ENCODE results near the gene UNC45B.

Gene UNC45B

GRCh38 chr17:35154196-35155165 lies 6.9 kb downstream of the UNC45B start:
- Histone ChIP-seq H3K27ac (ENCODE audit: low read depth, low read length) (no peak overlapping the region), H3K79me2 (ENCODE audit: control insufficient read depth, low read length) (no peaks in the 10 kb centered on the region), H4K20me1 (ENCODE audit: control insufficient read depth, insufficient read depth, low read depth, low read length) (no peaks in the 10 kb centered on the region), H3K9me3 (ENCODE audit: control insufficient read depth, insufficient read depth, low read length) (no peaks in the 10 kb centered on the region), H3K4me2 (ENCODE audit: low read length) (no peak overlapping the region), H3K9me2 (replicated peaks; ENCODE audit: control insufficient read depth, low read length) (no peaks in the 10 kb centered on the region), H3K4me3 (ENCODE audit: low read length) (no peak overlapping the region), H3K36me3 (ENCODE audit: control insufficient read depth, low read length) (no peaks in the 10 kb centered on the region), H3K27me3 (ENCODE audit: control insufficient read depth, low read length) (peaks cover 9% of the 10 kb centered on the region), H3K4me1 (ENCODE audit: control insufficient read depth, low read length) (peaks cover 4% of the 10 kb centered on the region; the same call in 1 of the 2 replicates), H3F3A (ENCODE audit: control insufficient read depth, insufficient read depth) (no peaks in the 10 kb centered on the region)
- TF ChIP-seq, protein P1, sequence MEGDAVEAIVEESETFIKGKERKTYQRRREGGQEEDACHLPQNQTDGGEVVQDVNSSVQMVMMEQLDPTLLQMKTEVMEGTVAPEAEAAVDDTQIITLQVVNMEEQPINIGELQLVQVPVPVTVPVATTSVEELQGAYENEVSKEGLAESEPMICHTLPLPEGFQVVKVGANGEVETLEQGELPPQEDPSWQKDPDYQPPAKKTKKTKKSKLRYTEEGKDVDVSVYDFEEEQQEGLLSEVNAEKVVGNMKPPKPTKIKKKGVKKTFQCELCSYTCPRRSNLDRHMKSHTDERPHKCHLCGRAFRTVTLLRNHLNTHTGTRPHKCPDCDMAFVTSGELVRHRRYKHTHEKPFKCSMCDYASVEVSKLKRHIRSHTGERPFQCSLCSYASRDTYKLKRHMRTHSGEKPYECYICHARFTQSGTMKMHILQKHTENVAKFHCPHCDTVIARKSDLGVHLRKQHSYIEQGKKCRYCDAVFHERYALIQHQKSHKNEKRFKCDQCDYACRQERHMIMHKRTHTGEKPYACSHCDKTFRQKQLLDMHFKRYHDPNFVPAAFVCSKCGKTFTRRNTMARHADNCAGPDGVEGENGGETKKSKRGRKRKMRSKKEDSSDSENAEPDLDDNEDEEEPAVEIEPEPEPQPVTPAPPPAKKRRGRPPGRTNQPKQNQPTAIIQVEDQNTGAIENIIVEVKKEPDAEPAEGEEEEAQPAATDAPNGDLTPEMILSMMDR (IDR thresholded peaks at IDR 0.05; ENCODE audit: low read depth, low read length, poor library complexity, severe bottlenecking), result no peak
- no peak for TF ChIP-seq EZH2phosphoT487 (IDR thresholded peaks at IDR 0.05; ENCODE audit: borderline replicate concordance, low read length)

GRCh38 chr17:35155246-35155645 lies 7.6 kb downstream of the UNC45B start:
- Histone ChIP-seq H3K9me2 (replicated peaks; ENCODE audit: control insufficient read depth, low read length) (no peaks in the 10 kb centered on the region), H3K4me3 (ENCODE audit: low read length) (no peak overlapping the region), H3K27me3 (ENCODE audit: control insufficient read depth, low read length) (peaks cover 15% of the 10 kb centered on the region), H3K4me1 (ENCODE audit: control insufficient read depth, low read length) (peaks cover 3% of the 10 kb centered on the region; the same call in 1 of the 2 replicates), H3F3A (ENCODE audit: control insufficient read depth, insufficient read depth) (no peaks in the 10 kb centered on the region), H3K27ac (ENCODE audit: low read depth, low read length) (no peak overlapping the region), H4K20me1 (ENCODE audit: control insufficient read depth, insufficient read depth, low read depth, low read length) (no peaks in the 10 kb centered on the region), H3K79me2 (ENCODE audit: control insufficient read depth, low read length) (no peaks in the 10 kb centered on the region), H3K4me2 (ENCODE audit: low read length) (no peak overlapping the region), H3K9me3 (ENCODE audit: control insufficient read depth, insufficient read depth, low read length) (no peaks in the 10 kb centered on the region), H3K36me3 (ENCODE audit: control insufficient read depth, low read length) (no peaks in the 10 kb centered on the region)
- TF ChIP-seq, protein P1 (IDR thresholded peaks at IDR 0.05; ENCODE audit: low read depth, low read length, poor library complexity, severe bottlenecking), result no peak
- TF ChIP-seq EZH2phosphoT487 (IDR thresholded peaks at IDR 0.05; ENCODE audit: borderline replicate concordance, low read length), result no peak

DNA sequence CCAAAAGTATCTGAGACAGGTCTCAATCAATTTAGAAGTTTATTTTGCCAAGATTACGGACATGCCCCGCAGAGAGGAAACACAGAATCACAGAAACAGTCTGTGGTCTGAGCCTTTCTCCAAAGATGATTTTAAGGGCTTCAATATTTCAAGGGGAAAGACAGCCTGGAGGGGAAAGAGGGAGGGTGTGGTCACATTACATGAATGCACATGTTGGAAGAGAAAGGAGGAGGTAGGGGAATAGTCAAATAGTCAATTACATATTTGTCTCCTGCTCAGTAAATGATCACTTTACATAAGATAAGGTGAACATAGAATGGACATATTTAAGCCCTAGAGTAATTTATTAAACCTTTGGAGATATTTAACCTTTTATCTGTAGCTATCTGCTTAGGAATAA lies 12.3 kb downstream of the UNC45B start:
- TF ChIP-seq, protein P1 (IDR thresholded peaks at IDR 0.05; ENCODE audit: low read depth, low read length, poor library complexity, severe bottlenecking), result no peak
- no peak for TF ChIP-seq EZH2phosphoT487 (IDR thresholded peaks at IDR 0.05; ENCODE audit: borderline replicate concordance, low read length)
- H3K4me3 ChIP-seq (ENCODE audit: low read length), result no peak overlapping the region
- no peak overlapping the region for H3K4me2 ChIP-seq (ENCODE audit: low read length)

More for the DNA sequence above, 12.3 kb downstream of the UNC45B start:
- H3K4me1 ChIP-seq (ENCODE audit: control insufficient read depth, low read length), result no peaks in the 10 kb centered on the region
- peaks cover 33% of the 10 kb centered on the region for H3K27me3 ChIP-seq (ENCODE audit: control insufficient read depth, low read length)
- no peaks in the 10 kb centered on the region for H3K79me2 ChIP-seq (ENCODE audit: control insufficient read depth, low read length)
- no peaks in the 10 kb centered on the region for H3K9me2 ChIP-seq (replicated peaks; ENCODE audit: control insufficient read depth, low read length)
- H3K36me3 ChIP-seq (ENCODE audit: control insufficient read depth, low read length), result no peaks in the 10 kb centered on the region
- H3F3A ChIP-seq (ENCODE audit: control insufficient read depth, insufficient read depth), result no peaks in the 10 kb centered on the region
- no peaks in the 10 kb centered on the region for H4K20me1 ChIP-seq (ENCODE audit: control insufficient read depth, insufficient read depth, low read depth, low read length)
- H3K27ac ChIP-seq (ENCODE audit: low read depth, low read length), result no peak overlapping the region
- no peaks in the 10 kb centered on the region for H3K9me3 ChIP-seq (ENCODE audit: control insufficient read depth, insufficient read depth, low read length)

Measured in DOHH2 (cell line).